ENCODE results near the gene KCNE3.

KCNE3 gene, protein sequence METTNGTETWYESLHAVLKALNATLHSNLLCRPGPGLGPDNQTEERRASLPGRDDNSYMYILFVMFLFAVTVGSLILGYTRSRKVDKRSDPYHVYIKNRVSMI

DNA sequence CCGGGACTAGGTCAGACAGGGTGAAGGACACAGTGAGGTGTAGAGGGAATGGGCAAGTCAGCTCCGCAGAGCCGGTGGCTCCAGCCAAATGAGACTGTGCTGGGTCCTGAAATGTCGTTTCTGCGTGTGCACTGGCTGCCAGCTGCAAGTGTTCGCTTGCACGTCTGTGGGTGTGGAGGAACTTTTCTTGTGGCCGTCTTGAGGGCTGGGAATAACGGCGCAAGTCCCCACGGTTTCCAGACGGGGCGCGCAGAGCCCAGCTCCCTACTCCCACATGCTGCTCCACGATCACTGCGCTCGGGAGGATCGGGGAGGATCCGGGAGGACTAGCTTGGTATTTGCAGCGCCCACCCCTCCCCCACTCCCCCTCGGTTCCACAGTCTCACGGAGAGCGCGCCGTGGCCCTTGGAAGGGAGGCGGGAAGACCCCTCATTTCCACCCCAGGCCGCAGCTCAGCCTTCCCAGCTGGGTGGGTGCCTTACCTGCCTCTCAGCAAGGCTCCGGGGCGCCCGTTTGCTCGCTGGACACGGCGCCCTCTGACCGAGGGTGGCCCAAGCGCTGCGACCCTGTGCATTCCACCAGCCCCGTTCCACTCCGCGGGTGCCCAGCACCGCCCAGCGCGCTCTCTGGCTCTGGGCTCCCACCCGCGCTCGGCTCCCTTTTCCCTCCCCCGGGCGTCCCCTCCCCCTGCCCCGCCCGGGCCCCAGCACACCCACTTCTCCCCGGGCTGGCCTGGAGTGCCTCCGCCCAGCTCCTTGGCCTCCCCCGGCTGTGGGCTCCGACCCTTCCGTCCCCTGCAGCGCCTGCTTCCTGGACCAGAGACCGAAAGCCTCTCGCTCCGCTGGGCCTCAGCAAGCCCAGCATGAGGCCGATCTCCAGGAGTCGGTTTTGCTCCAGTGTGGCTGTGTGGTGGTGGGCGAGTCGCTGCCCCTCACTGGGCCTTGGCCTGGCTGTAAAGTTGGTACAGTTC, at the start of gene KCNE3:
TSS of gene KCNE3 (minus strand) at position 634 of the 970 bp plus-strand sequence. CDS start 9,986 bp downstream, outside the sequence.
- intact Hi-C loops (cut with DNase I) = no loop called here
- DNase-seq = peak in 7 of 10 donors; percentile 14 to 85 (median 36)

DNA sequence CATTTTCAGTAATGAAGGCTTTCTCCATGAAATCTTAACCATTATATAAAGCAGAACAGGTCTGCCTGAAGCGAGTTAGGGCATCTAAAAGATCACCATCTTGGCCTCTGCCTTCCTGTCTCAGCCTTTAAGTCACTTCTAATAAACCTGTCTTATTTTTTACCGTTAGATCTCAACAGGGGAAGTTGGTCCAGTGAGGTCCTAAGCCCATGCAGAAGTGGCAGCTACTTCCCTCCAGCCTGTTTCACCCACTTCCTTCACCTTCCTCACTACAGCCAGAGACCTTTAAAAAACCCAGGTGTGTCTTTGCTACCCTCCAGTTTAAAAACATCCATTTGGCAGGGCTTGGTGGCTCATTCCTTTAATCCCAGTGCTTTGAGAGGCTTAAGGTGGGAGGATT, 40.2 kb upstream of the KCNE3 start:
- DNase-seq = no peak
- intact Hi-C loops (cut with DNase I) = no loop called here

DNA sequence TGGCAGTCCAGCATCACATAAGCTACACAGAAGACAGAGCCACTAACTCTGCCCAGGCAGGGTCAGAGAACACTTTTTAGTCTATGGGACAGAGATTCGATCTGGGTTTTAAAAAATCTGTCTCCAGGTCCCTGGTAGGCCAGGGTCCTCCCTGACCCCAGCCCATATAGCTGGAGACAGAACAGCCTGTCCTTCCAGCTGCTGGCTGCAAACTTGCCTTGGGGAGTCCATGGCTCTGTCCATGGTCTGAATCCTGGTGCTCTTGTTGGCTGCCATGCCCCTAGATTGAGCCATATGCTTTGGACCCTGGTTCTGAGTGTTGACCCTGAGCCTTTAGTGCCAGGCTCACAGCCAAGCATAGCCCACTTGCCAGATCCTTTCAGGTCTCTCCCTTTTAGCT, 39.5 kb upstream of the KCNE3 start:
- DNase-seq = no peak
- intact Hi-C loops (cut with DNase I) = no loop called here

DNA sequence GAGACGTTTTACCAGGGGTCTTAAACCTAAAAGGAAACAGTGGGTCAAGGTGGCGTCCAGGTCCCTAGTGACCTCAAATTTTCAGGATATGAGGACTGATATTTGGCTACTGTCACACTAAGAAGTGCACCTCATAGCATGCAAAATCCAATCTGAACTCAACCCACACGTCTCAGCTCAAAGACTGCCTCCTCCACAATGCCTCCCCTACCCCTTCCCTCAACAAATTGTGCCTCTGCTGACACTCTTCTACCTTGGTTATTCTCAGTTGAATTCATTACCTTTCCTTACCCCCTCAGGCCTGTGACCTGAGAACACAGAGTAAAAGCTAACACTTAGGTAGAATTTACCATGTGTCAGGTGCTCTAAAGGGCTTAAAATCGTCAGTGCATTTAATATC, 38.6 kb upstream of the KCNE3 start:
- no peak for DNase-seq
- intact Hi-C loops (cut with DNase I) = no loop called here

DNA sequence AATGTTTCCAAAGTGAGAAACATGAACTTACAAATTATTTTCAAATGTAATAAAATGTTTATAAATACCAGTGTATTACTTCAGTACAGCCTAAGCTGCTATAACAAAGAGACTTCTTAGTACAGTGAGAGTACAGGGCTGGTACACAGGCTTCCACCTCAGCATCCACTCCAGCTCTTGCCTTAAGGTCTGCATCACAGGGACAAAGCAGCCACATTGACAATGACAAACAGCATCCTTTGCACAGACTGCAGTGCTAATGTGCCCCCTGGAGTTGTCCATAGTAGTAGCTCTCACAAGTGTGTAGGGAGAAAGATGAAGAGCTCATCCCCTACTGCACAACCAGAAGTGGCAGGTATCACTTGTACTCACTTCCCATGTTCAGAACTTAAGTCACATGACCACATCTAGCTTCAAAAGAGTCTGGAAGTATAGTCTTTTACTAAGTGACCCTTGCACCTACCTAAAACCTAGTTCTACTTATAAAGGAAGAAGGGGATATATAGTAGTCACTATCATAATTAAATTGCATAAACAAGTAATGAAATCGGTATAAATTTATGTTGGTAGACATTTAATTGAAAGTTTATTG, 36.8 kb upstream of the KCNE3 start:
- intact Hi-C loops (cut with DNase I) = no loop called here
- DNase-seq = no peak

DNA sequence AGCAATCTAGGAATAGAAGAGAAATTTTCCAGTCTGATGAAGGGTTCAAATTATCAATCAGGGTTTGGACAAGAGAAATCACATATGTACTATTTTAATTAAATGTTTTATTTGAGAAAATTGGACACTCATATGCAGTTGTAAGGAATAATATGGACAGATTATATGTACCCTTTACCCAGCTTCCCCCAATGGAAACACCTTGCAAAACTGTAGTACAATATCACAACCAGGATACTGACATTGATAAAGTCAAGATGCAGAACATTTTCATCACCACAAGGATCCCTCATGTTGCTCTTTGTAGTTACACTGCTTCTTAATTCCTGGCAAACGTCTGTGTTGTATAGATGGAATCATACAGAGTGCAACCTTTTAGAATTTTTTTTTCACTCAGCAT, 27.6 kb upstream of the KCNE3 start:
- intact Hi-C loops (cut with DNase I) = no loop called here
- DNase-seq = no peak

DNA sequence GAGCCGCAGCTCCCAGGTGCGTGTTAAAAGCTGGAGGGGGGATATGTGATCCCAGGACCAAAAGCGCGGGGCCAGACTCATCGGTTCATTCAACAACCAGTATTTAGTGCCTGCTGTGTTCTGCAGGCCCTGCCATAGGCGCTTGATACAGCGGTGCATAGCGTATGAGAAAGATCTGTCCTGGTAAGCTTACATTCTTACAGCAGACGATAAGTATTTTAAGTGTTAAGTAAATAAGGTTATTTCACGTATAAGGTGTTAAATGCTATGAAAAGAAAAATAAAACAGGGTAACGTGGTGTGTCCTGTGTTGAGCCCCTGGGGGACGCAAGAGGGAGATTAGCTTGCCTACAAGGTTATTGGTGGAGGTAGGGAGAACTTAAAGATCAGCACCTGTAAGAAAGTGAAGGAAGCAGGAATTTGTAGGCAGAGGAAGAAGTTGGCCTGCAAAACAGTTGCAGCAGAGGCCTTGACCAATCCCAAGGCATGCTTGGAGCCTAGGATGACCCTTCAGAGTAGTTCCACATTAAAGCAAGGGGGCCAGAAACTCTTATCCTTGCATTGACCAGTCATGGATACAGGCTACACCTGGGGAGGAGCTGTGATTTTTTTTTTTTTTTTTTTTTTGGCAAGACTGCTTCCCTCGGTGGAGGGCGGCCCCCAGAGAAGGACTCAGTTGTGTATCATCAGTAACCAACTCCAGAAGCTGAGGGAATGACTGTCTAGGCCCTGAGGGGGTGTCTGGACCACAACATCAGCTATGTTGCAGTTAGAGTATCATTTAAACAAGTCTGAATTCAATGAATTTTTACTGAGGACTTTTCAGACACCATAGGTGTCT, 26.7 kb upstream of the KCNE3 start:
- peak in 1 of 10 donors; percentile 92 for DNase-seq
- intact Hi-C loops (cut with DNase I) = loop anchor here (2.0 kb wide), 1 partner anchor 99 kb away; the partner anchor contains the start of gene POLD3

DNA sequence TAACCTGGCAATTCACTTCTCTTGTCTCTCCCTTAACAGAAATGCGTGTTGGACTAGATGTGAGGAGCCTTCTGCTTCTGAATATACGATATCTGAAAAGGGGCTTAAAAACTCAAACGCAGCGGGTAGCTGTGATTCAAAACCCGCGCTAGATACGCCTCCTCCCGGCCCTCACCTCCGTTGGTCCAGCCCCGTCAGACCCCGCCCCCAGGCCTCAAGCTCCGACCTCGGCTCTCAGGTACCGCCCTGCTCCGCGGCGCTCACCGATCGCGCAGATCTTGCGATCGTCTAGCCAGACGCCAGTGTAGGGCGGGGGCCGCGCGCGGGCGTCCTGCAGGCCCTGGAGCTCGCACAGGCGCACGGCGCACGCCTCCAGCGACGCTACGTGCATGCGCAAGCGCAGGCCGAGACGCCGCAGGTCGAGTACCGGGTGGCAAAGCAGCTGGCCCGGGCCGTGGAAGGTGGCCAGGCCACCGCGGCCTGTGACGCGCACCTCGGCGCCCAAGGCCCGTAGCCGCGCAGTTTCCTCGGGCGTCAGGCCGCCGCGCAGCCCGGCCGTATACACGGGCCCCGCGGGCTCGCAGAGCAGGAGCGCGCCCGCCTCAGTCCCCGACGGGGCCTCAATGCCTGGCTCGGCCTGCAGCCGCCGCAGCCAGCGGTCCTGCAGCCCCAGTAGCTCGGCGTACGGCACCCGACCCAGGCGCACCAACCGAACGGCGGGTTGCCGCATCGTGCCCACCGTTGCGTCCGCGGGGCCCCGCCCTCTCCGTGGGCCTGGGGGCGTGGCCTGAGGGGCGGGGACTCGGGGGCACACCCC, 25.8 kb upstream of the KCNE3 start, which contains the start of gene LIPT2:
TSS of gene LIPT2 (minus strand) at position 751 of the 817 bp plus-strand sequence. CDS start at position 730, 21 bp downstream.
- intact Hi-C loops (cut with DNase I) = loop anchor here (2.0 kb wide), 1 partner anchor 100 kb away; the partner anchor contains the start of gene POLD3
- DNase-seq = peak; percentile 79 to 99 (median 95)

DNA sequence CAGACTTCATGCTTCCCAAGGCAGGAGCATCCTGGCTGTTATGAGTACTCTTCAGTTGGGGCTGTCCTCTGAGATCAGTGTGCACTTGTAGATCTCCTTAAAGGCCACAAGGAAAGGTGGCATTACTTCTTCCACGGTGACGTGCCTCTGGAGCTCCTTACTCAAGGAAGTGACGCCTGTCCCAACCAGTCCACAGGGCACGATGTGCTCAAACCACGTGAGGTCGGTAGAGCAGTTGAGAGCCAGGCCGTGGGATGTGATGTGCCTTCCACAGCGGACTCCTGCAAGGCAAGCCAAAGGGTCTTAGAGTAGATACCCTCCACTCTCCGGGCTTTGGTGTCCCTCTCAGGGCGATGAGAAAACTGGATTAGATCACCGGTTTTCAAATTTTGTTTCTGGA, 24.7 kb upstream of the KCNE3 start:
- intact Hi-C loops (cut with DNase I) = loop anchor here (2.0 kb wide), 1 partner anchor 101 kb away; the partner anchor contains the start of gene POLD3
- DNase-seq = no peak

DNA sequence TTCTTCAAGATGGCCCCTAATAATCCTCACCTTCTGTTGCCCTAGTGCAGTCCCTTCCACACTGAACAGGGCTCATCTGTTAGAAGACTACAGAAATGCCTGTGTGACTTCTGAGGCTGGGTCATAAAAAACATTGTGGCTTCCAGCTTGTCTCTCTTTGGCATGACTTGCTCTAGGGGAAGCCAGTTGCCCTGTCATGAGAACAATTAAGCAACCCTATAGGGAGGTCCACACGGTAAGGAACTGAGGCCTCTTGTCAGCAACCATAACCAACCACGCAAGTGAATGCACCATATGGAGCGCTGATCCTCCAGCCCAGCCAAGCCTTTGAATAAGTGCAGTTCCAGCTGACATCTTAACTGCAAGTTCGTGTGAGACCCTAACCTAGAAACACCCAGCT, 23.6 kb upstream of the KCNE3 start:
- intact Hi-C loops (cut with DNase I) = no loop called here
- no peak for DNase-seq

DNA sequence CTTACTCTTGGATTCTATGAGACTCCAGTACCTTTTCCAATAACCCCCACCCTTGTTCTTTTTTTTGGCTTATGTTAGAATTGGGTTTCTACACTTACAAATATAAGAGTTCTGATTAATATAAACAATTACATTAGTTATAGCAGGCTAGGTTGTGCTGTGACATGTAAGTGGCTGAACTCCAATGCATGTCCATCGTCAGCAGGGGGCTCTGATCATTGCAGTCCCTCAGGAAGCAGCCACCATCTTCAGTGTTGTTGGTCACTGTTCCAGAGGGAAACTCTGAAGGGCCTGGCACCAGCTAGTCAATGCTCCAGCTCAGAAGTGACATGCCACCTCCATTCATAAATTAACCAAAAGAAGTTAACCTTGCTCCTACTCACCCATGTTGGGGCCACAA, 20.5 kb upstream of the KCNE3 start:
- intact Hi-C loops (cut with DNase I) = no loop called here

DNA sequence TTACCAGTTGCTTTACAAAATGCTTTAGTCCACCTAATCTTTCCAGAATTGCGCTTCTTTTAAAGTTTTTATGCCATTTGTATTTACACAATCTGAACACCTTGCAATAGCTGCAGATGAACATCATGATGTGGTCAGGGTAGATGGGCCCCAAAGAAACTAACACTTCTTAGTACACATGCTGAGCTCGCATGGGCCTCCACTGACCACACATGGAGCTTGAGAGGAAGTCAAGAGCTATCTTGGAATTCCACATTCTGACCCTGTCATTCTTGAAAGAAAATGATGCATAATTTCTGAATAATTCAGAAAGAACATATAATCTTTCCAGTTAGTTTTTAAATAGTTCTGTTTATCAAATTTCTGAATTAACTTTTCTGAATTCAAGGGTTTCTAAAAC, 18.5 kb upstream of the KCNE3 start:
- intact Hi-C loops (cut with DNase I) = no loop called here

More for the DNA sequence above, 20.5 kb upstream of the KCNE3 start:
- no peak for DNase-seq

DNA sequence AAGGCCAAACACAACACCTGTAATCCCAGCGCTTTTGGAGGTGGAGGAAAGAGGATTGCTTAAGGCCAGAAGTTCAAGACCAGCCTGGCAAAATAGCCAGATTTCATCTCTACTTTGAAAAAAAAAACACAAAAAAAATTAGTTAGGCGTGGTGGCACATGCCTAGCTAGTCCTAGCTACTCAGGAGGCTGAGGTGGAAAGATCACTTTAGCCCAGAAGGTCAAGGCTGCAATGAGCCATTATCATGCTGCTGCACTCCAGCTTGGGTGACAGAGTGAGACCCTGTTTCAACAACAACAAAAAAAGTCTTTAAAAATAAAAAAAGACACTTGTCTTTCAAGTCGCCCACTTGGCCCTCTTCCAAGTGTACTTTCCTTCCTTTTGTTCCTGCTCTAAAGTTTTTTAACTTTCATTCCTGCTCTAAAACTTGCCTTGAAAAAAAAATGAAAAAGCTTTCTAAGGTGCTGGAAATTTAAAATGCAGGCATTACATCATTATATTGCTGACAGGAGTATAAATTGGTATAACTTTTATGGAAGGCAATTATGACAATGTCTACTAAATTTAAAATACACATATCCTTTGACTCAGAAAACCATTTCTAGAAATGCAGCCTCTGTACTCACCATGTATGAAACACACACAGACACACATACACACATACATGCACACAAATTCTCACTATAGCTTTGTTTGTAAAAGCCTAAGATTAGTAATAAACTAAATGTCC, 13.5 kb upstream of the KCNE3 start:
- DNase-seq = no peak
- intact Hi-C loops (cut with DNase I) = no loop called here

More for the DNA sequence above, 18.5 kb upstream of the KCNE3 start:
- DNase-seq = no peak

DNA sequence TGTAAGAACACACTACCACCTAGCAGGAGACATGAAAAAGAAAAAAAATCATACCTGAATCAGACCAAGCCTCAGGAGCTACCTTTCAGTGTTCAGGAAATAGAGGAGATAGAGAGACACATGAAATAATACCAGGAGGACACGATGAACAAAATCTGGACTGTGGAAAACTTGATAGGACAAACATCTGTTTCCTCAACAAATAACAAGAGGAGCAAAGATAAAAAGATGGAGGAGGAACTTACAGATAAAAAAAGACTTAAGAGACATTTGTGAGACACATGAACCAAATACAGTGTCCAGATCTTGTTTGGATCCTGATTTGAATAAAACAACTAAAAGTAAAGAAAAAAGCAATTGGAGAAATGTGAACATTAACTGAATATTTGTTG, 12.4 kb upstream of the KCNE3 start:
- intact Hi-C loops (cut with DNase I) = no loop called here
- no peak for DNase-seq

DNA sequence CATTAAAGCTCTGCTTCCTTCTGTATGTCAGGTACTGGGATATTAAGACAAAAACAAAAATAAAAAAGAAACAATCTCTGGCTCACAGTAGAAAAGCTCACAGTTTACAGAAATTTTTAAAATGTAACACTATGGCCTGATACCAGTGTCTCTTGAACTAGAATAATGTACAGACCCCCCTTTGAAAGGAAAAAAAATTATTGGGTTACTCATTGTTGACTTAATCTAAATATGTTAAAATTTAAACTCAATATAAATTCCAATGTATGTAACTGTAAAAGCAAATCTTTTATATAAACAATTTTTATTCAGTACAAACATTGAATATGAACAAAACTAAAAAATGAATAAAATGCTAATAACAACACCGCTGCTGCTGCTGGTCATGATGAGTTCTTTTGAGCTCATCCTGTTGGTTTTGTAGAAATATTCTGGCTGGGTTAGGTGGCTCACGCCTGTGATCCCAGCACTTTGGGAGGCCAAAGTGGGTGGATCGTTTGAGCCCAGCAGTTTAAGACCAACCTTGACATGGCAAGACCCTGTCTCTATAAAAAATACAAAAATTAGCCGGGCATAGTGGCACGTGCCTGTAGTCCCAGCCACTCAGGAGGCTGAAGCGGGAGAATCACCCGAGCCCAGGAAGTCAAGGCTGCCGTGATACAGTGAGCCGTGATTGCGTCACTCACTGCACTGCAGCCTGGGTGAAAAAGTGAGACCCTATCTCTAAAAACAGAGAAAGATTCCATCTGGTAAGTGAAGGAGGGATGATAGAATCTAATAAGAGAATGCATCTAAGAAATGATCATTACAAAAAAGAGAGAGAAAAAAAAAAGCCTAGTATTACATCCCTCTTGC, 11.8 kb upstream of the KCNE3 start:
- intact Hi-C loops (cut with DNase I) = no loop called here
- no peak for DNase-seq

DNA sequence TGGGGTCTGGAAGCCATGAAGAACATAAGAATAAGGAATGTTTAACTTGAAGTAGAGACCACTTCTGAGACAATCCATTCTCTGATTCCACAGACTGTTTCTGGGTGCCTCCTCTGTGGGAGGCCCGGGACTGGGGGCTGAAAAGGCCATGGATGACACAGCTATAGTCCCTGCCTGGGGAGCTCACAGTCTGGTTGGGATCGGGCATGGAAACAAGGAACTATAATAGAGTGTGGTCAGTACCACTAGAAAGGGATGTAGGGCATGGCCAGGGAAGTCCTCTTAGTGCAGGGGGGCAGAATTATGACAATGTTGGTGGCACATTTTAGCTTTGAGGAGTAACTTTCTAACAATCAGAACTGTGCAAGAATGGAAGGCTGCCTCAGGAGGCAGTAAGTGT, 9.2 kb upstream of the KCNE3 start:
- intact Hi-C loops (cut with DNase I) = no loop called here
- no peak for DNase-seq

DNA sequence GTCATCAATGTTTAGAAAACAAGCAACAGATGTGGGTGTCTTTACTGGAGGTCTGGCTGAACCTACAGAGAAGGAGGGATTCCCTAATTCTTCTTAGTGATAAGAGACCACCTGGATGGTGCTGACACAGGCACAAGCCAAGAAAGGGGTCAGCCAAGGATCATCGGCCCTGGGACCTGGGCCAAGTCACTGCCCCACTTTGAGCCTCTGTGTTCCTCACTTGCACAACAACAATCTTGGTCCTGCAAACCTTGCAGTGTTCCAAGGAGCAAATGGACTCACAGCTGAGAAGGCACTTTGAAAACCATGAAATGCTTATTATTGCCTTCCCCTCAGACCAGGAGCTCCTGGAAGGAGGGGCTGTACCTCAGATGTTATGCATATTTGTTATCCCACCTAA, 7.0 kb upstream of the KCNE3 start:
- DNase-seq = no peak
- intact Hi-C loops (cut with DNase I) = no loop called here
